Activated CD4-positive, CD25-positive, alpha-beta regulatory T cell treated with anti-CD3 and anti-CD28 coated beads, Interleukin-2, amount 50 U/mL, for 16 hours (primary cell): ENCODE data around the gene STK24.

Experiments
- DNase-seq: peaks from one replicate; pipeline ENCODE4 v3.0.0-alpha.2; 2020; ENCODE audit warnings: low read depth, low spot score

The STK24 gene

DNA sequence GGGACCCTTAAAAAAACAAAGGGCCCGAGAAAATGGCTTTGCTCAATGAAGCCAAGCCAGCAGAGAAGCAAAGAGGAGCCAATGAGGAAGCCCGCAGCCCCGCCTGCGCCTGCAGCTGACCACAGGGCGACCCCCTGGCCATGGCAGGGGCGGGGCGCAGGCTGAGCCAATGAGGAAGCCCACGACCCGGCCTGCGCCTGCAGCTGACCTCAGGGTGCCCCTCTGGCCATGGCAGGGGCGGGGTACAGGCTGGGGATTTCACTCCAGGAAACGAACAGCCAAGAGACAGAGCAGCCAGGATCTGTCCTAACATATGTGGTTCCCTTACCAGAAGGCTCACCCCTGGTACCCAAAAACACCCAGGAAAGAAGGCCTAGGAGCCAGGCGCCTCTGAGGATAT lies 101.4 kb downstream of the STK24 start:
- no peak for DNase-seq

DNA sequence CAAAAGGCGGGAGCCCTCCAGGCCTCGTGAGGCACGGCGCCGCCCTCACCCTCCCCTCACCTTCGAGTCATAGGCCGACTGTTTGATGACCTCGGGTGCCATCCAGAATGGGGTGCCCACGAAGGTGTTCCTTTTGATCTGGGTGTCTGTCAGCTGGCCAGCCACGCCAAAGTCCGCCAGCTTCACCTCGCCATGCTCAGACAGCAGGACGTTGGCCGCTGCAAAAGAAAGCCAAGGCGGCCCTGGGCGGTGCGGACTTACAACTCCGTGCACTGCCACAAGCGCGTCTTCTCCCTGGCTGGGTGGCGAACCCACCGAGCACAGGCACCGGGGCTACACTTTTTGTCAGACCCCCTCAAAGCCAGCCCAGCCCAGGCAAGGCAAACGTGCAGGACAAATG lies 102.1 kb downstream of the STK24 start:
- no peak for DNase-seq

DNA sequence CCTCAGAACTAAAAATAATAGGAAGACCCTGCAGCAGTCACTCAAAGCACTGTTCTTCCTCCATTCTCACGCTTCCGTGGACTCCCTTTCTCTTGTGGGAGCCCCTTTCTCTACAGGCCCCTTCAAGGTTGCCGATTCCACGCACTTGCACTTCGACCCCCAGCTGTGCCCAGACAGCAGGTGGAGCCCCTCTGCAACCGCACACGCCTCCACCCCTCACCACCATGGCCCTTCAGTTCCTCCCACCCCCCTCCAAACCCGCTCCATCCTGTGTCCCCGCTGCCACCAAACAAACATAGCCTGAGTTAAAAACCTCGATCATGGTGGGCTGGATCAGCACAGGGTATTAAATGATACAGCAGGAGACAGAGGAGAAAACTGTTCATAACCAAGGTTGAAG lies 102.6 kb downstream of the STK24 start:
- DNase-seq, result no peak

DNA sequence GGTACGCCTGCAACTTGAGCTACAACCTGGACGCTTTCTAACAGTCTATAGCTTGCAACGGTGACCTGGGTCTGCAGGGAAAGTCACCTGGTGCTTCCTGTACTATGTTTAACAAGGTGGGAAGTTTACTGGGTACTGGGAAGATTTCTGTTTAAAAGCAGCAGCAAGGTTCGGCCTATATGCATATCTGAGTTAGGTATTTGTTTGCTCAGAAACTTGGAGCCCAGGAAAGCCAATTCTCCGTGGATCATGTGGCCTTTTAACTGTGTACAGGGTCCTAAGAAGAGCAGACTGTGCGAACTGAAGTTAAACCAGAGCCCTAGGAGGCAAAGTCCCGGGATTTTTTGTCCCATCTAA lies 103.1 kb downstream of the STK24 start:
- no peak for DNase-seq

DNA sequence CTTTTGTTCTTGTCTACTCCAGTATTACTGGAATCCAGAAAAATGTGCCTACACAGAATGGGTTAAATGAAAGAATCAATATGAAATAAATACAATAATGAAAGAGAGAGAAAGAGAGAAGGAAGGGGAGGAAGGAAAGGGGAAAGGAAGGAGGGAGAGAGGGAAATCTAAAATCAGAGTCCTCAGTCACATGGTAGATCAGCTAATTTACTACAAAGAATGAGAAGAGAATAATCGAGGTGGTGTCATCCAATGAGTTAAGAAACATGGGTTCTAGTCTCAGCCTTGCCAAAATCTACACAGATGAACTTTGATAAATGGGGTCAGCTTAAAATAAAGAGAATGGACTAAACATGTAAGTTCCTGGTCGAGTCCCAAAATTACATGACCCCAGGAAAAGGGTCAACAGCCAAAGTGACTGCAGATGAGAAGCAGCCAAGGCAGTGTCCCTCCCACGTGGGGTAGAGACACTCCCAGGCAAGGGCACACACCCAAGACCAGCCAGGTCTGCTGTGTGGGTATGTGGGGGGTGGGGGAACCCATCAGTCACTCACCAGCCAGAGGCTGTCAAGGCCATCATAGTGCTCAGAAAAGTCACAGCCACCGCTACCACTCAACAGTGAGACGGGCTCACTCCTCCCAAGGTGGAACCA lies 103.6 kb downstream of the STK24 start:
- no peak for DNase-seq

DNA sequence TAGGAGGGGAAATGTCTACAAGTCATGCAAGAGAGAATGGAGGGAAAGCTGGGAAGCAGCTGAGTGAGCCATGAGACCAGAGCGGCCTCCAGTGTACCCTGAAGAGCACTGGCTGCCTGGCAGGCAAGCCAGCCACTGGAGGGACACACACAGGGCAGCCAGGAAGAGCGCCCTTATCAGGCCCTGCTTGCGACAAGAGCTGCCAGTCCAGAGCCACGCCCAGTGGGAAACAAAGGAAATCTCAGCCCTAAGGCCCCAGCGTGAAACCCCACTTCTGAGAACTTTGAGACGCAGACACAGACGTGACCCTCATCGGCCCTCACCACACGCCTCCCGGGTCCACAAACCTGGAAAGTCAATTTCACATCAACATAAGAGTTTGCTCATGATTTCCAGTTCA lies 105.0 kb downstream of the STK24 start:
- DNase-seq, result no peak

DNA sequence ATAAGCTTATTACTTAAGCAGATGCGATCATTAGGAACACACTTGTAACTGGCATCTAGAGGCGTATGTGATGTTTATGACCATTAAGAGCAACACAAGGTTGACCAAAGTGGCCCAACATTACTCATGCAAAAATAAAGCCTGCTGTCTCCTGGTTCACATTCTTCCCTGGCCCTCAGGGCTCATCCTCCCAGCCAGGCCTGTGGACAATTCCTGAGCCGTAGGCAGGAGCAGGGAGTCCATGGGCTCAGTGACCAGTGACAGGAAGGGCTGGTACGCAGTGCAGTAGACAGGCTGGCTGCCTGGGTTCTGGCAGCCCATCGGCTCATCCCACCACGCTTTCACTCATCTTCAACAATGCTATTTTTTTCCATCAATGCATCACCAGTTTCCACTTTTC lies 106.0 kb downstream of the STK24 start:
- no peak for DNase-seq

DNA sequence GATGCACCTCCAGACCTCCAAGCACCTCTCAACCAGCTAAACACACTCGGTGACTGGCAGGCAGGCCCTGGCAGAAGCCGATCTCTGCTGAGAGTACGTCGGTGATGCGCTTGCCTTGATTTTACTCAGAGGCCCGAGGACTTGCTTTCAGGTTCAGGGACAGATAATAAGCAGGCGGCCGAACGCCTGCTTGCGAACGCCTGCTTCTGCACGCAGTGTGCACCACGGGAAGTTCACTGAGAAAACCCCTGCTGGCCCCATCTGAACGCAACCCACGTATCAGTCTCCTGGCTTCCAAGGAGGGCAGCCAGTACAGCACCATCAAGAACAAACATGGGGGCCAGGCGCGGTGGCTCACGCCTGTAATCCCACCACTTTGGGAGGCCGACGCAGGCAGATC lies 108.0 kb downstream of the STK24 start:
- DNase-seq, result no peak

DNA sequence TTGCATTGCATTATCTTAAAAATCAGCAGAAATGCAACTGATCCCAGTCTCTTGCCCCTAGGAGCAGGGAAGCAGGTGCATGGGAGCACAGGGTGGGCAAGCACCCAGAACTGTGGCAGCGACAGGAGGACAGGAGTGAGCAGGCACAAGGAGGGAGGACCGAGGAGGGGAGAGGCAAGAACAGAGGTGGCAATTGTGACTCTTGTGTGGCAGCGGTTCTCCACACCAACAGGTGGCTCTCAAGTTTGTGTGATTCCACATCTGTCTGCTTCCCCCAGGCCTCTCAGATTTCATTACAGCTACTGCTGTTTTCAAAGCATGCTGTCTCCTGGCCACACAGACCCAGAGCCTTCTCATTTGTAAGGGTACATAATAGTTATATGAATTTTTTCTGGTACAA lies 108.5 kb downstream of the STK24 start:
- no peak for DNase-seq

DNA sequence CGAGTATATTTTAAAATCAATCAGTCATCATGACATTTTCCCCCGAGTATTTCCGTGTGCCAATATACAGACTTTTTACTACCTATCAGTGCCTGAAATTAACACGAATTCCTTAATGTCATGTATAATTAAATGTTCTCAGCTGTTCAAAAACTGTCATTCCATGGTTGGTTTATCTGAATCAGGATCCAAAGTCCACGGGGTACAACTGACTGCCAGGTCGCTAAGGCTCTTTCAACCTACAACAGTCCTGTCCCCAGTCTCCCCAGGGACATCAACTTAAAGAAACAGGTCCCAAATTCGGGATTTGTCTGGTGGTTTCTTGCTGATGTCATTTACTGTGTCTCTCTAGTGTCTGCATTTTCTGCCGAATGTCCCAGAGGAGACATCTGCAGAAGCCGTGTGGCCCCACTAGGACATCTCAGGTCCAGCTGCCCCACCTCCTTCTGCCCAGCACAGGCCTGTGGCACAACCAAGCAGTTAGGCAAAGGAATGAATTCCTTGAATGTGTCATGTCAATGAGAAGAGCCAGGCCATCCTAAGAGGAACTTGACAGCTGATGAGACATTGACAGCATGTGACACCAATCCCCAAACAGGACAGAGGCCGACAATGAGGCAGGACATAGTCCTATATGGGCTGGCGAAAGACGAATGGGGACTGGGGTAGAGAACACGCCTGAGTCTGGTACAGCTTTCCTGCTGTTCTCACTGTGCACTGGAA lies 109.5 kb downstream of the STK24 start:
- no peak for DNase-seq

DNA sequence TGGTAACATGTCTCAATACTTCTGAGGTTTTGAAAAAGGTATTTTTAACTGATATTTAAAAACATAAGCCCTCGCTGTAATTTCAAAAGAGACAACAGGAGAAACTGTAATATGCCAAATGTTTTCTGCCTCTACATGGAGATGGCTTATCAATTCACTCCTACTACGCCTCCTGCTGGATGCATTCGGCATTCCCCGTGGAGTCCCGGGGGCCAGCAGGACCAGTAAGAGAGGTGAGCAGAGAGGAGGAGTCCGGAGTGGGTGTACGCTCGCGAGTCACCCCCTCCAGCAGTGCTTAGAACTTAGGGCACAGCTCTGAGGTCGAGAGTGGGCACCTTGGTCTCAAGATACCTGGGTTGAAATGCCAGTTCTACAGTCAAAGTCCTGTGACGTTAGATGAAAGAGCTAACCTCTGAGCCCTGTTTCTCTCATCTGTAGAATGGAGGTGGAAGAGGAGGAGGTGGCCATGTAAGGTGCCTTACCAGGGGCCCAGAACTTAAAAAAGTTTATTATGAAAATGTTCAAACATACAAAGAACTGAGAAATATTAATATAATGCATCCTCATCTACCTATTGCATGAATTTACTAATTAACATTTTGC lies 110.2 kb downstream of the STK24 start:
- DNase-seq, result no peak

DNA sequence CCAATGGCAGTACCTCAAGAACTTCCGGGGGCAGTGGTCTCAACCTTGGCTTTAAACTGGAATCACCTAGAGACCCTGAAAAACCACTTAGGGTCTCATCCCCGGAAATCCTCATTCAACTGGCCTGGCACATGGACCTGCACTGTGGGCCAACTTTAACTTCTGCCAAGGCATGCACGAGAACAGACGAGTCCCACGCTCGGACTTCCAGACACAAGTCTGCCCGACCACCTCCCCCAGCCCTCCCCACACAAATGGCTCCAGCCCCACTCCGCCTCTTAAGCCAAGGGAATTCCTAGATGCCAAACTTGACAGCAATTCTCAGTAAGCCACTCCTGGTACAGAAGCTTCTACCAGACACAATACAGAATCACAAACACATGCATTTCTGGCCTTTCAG lies 114.0 kb downstream of the STK24 start:
- DNase-seq, result no peak

DNA sequence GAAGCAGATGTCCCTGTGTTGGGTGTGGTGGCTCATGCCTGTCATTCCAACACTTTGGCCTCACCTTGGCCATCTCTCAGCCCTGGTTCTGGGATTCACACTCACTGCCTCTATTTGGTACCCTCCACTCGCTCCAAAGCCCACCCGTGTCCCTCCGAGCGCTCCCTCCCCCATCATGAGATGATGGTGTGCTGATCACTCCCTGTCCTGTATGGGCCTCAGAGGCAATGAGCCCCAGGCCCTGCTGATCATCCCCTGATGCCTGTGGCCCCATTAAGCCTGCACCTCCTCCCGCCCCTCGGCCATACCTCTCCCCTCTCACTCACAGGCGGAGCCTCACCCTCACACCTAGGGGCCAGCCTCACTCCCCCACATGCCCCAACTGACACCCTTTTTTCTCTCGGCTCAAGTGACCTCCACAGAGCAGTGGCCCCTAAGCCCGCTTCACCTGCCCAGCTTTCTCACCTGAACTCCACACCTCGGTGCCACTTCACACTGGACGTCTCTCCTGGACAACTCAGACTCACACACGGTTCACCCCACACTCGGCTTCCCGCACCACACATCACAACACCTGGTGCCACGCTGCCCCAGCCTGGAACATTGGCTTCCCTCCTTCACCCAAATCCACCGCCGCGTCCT lies 114.5 kb downstream of the STK24 start:
- DNase-seq, result no peak

DNA sequence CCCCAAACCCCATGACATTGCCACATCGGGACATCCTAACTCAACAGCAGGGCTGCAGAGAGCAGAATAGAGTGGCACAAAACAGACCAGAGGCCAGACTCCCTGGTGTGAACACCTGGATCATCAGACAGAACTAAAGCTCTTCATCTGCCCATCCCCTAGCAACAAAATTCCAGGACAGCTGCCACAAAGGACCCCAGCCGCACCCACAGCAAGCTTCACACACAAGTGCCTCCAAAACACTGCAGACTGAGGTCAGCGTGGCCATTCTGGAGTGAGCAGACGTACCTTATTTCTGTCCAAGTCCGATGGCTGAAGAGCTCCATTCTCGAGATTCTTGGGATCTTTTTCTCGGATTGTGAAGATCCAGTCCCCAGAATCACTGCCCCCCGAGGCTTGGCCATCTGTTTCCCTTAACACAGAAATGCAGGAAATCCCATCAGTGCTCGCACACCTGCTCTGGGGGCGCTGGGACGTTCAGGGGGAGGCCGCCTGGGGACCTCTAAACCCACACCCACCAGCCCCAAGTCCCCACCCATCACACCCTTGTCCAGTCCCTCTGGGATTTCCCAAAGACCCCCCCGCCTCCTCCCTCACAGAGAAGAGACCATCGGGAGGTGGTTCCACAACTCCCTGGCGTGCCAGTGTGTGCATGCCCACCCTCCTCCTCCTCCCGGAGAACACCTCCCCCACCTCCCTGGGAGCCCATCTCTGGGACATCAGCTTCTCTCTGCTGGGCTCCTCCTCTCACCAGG lies 115.2 kb downstream of the STK24 start:
- DNase-seq, result no peak

DNA sequence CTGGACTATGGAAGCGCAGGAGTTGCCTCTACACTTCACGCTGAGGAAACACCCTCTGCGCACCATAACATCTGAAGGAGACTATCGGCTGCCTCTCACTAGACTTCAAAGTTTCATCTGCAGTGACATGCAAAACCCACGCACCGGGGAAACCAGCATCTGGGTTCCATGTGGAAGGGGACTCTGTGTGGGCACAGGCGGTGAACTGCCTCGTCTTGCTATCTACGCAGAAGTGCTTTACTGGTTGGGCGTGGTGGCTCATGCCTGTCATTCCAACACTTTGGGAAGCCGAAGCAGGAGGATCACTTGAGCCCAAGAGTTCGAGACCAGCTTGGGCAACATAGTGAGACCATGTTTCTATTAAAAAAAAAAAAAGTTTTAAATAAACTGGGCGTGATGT lies 116.4 kb downstream of the STK24 start:
- DNase-seq, result no peak

DNA sequence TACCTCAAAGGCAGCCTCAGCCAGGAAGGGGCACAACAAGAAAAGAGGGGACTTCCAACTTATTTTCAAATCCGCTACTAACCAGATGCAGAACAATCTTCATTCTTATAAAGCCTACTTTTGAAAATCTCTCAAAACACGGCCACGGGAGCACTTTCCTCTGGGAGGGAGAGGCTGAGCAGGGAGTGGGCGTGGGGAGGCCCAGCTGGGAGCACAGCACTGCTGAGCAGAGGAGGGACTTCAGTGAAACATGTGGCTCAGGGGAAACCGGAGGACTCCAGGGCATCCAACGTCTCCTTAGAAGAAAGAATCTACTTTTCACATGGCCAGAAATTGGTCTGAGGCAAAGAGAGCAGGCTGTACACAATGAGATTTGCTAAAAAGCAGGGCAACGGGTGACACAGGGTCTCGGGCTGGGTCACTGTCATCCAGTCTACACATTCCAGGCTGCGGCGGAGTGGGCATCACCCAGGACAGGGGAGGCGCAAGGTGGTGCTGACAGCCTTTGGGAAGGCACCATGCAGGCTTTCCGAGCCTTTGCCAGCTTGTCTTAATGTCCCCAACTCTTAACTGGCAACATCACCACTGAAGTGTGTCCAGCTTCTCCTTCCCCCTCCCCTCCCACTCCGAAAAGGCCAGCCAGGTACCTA lies 117.1 kb downstream of the STK24 start:
- DNase-seq, result no peak

DNA sequence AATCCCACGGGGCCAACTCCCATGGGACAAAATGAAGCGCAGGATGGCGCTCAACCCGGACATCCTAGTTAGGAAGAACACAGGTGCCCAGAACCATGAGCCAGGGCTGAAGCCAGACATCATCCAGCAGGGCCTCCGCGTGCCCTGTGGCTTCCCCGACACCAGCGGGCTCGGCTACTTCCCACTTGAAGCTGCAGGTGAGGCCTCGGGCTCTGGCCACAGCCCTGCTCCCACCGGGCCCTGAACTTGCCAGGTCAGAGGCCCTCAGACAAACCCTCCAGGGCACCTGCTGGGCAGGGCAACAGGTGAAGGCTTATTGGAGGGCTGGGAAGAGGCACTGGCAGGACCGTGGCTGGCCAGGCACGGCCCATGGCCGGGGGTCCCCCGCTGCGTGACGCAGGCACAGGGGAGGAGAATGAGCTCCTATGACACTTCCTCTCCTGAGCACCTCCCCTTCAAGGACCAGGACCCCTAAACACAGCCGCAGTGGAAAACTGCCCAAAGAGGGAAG lies 117.7 kb downstream of the STK24 start:
- no peak for DNase-seq

DNA sequence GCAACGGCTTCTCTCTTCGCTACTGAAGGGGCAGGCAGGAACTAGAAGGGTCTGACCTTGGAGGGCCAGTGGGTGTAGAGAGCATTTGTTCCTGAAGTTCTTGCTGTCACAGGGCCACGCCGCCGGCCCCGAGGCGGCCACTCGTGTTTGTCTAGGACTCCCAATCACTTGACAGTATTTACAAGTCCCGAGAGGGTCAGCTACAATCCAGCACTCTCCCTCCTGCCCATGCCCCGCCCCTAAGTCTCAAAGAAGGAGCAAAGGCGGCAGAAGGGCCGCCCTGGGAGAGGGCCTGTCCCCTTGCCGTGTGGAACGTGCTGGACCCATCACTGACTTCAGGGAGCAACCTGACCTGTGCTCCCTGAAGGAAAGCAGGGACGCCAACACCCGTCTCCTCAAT lies 118.5 kb downstream of the STK24 start:
- no peak for DNase-seq

DNA sequence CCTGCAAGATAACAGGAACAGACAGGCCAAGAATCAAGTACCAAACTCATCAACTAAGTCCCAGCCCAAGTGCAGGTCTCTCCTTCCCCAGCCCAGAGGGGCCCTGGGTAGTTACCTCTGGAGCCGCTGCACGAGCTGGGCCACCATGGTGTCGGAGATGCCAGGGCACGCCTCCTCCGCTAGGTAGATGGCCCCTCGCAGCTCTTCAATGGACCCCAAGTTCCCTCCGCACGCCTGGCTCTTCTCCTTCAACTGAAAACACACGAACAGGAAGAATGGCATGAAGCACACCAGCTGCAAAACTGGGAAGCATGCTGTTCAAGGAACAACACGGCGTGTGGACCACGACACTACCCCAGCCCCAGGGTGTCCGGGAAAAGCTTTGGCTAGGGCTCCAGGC lies 119.9 kb downstream of the STK24 start:
- DNase-seq, result no peak

DNA sequence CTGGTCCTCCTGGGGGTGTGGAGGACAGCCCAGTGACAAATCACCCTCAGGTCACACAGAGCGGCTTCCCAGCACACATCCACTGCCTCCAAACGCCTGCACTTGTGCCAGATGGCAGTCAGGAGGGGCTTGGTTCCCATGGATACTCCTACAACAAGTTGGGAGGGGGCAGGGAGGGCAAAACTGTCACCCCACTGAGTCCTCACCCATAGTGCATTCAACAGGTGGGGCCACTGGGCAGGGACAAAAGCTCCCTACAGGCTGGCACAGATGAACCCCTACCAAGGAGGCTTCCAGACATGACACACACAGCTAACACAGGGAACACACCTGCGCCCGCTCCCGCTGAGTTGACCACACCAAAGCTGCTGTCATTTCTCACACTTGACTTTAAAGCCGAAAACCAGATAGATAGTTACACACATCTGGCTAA lies 120.5 kb downstream of the STK24 start:
- no peak for DNase-seq

DNA sequence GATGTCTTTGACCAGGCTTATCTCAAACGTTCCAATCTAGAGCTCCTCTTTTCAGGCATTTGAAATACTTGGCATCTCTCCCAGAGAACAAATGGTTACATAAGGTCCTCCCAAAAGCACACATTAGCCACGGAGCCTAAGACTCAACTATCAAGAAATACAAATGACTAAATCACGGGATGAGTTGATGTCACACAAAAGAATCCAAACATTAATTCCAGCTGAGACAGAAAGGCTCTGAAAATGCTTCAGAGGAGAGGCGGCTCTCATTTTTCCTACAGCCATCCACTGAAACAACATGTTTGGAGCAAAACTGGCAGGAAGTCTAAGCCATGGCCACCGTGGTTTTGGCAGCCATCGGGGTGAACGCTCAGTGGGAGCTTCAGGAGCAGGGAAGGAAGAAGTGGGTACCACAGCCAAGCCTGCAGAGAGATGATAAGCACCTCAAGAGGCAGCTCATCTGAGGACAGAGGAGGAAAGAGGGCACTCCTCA lies 122.5 kb downstream of the STK24 start:
- no peak for DNase-seq
